Endothelial cell of umbilical vein (primary cell): ENCODE results near the gene QRICH2. TPM values are rescaled to one million over a fixed set of nuclear protein-coding genes. Genes with fewer than 3 reads are reported as not detected.

Experiments used
- BruUV-seq: library from RNA; stranded (reverse); fragments of 400-500 nt; replicated peaks from 2 replicates; lab custom pipeline; 2021; lab: Mats Ljungman, UMichigan
- CTCF ChIA-PET: fragments of 300-600, 350-600 bp; sonication (Branson Sonifier 250); formaldehyde crosslinking; loops from one replicate; lab custom pipeline; 2021; ENCODE audit warnings: antibody characterized with exemption, inconsistent platforms; lab: Charles Lee
- POLR2A ChIA-PET: fragments of 300-600, 350-600 bp; sonication (Branson Sonifier 250); formaldehyde crosslinking; loops from one replicate; lab custom pipeline; 2021; ENCODE audit warnings: antibody characterized with exemption, inconsistent platforms; lab: Charles Lee
- DNase-seq: peaks from one replicate; pipeline ENCODE4 v3.0.0-alpha.2; 2011; ENCODE audit warnings: low read depth, low spot score
- FAIRE-seq: peaks from 2 replicates; lab custom pipeline; 2011; peaks lifted over from hg19 to GRCh38; lab: Jason Lieb, UNC
- H2AFZ ChIP-seq: 2 replicates; pipeline ENCODE4 v1.6.0; 2012; ENCODE audit warnings: low read depth, low read length, control low read depth, inconsistent platforms
- H3K27ac ChIP-seq: 2 replicates; pipeline ENCODE4 v1.5.1; 2011; ENCODE audit warnings: low read depth, mild to moderate bottlenecking, control low read depth, low read length, moderate library complexity; ENCODE audit not compliant: insufficient read depth
- H3K27me3 ChIP-seq, 2 experiments: 2 replicates each; pipeline versions ENCODE4 v1.6.0 to v1.6.1; 2011; ENCODE audit warnings: low read length in 2 of 2, mixed read lengths in 1 of 2; ENCODE audit not compliant: control insufficient read depth in 2 of 2, insufficient read depth in 2 of 2
- H3K36me3 ChIP-seq, 2 experiments: 2 replicates in 1 of 2; 3 replicates in 1 of 2; pipeline ENCODE4 v1.5.1; 2011; ENCODE audit warnings: low read length in 2 of 2, mild to moderate bottlenecking in 1 of 2, moderate library complexity in 1 of 2; ENCODE audit not compliant: control insufficient read depth in 2 of 2, insufficient read depth in 2 of 2; ENCODE audit errors: extremely low read depth in 1 of 2
- H3K4me1 ChIP-seq: 3 replicates; pipeline ENCODE4 v1.5.1; 2011; ENCODE audit warnings: mild to moderate bottlenecking, low read length; ENCODE audit not compliant: control insufficient read depth, insufficient read depth; ENCODE audit errors: extremely low read depth
- H3K4me2 ChIP-seq: 2 replicates; pipeline ENCODE4 v1.6.1; 2011; ENCODE audit warnings: low read length, control low read depth, mixed read lengths; ENCODE audit not compliant: insufficient read depth
- H3K4me3 ChIP-seq, 3 experiments: fragments of 200-600 bp in 1 of 3; sonication (generic), shearing (Covaris generic) in 1 of 3; replicated peaks in 1 of 3; 2 replicates each; pipeline ENCODE4 v1.5.1; 2011 to 2016; ENCODE audit warnings: control low read depth in 3 of 3, low read length in 3 of 3, mild to moderate bottlenecking in 2 of 3, inconsistent platforms in 1 of 3, low read depth in 1 of 3, moderate library complexity in 1 of 3; ENCODE audit not compliant: insufficient read depth in 1 of 3
- H3K79me2 ChIP-seq: 2 replicates; pipeline ENCODE4 v1.6.0; 2012; ENCODE audit warnings: low read length, inconsistent platforms; ENCODE audit not compliant: control insufficient read depth, insufficient read depth
- H3K9ac ChIP-seq: replicated peaks from 2 replicates; pipeline ENCODE3; 2011; ENCODE audit warnings: low read length, control low read depth; ENCODE audit not compliant: insufficient read depth; ENCODE audit errors: extremely low read depth
- H3K9me1 ChIP-seq: replicated peaks from 3 replicates; pipeline ENCODE4 v1.6.0; 2011; ENCODE audit warnings: mild to moderate bottlenecking, low read length; ENCODE audit not compliant: control insufficient read depth, insufficient read depth; ENCODE audit errors: extremely low read depth
- H3K9me3 ChIP-seq: replicated peaks from 2 replicates; pipeline ENCODE4 v1.5.1; 2012; ENCODE audit warnings: low read length, inconsistent platforms; ENCODE audit not compliant: control insufficient read depth, insufficient read depth
- H4K20me1 ChIP-seq: replicated peaks from 2 replicates; pipeline ENCODE3; 2011; ENCODE audit warnings: mild to moderate bottlenecking, low read length; ENCODE audit not compliant: control insufficient read depth, insufficient read depth; ENCODE audit errors: extremely low read depth
- EZH2 ChIP-seq: IDR thresholded peaks from 2 replicates; pipeline ENCODE4 v1.6.1; 2012; ENCODE audit warnings: borderline replicate concordance, low read depth, mild to moderate bottlenecking, moderate library complexity, low read length, inconsistent platforms; ENCODE audit not compliant: severe bottlenecking
- FOS ChIP-seq: IDR thresholded peaks from 2 replicates; pipeline ENCODE4 v1.6.1; 2011; ENCODE audit warnings: mild to moderate bottlenecking, low read length, moderate library complexity, borderline replicate concordance; ENCODE audit not compliant: insufficient read depth
- GATA2 ChIP-seq: IDR thresholded peaks from 2 replicates; pipeline ENCODE4 v1.7.0; 2011; ENCODE audit warnings: low read depth, mild to moderate bottlenecking, moderate library complexity, mixed read lengths, low read length; ENCODE audit not compliant: insufficient read length, insufficient read depth
- JUN ChIP-seq: IDR thresholded peaks from 2 replicates; pipeline ENCODE4 v1.6.1; 2011; ENCODE audit warnings: borderline replicate concordance, low read depth; ENCODE audit not compliant: insufficient read length, insufficient read depth
- MYC ChIP-seq: IDR thresholded peaks from one replicate; pipeline ENCODE4 v1.6.1; 2011; ENCODE audit warnings: mild to moderate bottlenecking, low read depth, low read length
- POLR2A ChIP-seq: IDR thresholded peaks from 2 replicates; pipeline ENCODE4 v1.6.1; 2012; ENCODE audit warnings: low read depth, mild to moderate bottlenecking, control low read depth, low read length
- POLR2AphosphoS5 ChIP-seq: IDR thresholded peaks from 2 replicates; pipeline ENCODE4 v1.6.1; 2012; ENCODE audit warnings: low read depth, mild to moderate bottlenecking, control low read depth, low read length, moderate library complexity; ENCODE audit not compliant: insufficient read depth
- dilution Hi-C: fragments of 300-500 bp; cut with MboI; formaldehyde crosslinking; loops from one replicate; pipeline ENCODE4 v1.15.0; 2019; ENCODE audit warnings: low sequenced_read_pairs; ENCODE audit not compliant: extremely low pct_ligation_motif_present
- intact Hi-C: fragments of 100-400 bp; cut with micrococcal nuclease; formaldehyde crosslinking; loops from one replicate; pipeline ENCODE4 v1.10.0; 2022
- polyA plus RNA-seq, 4 experiments: library from polyadenylated mRNA; depleted of rRNA in 3 of 4; stranded (reverse) in 3 of 4; unstranded in 1 of 4; fragments of >200 nt; gene quantifications; 2 replicates each; pipeline versions ENCODE4 v1.2.1 to v1.2.3, GENCODE V29; 2011 to 2012; ENCODE audit warnings: missing spikeins in 1 of 4
- total RNA-seq: library from RNA; stranded (reverse); gene quantifications from 2 replicates; pipeline ENCODE4 v1.2.3, GENCODE V29; 2021
- TF ChIP-seq, protein P1 (sequence below): IDR thresholded peaks from 2 replicates; pipeline ENCODE4 v1.6.1; 2011; ENCODE audit not compliant: insufficient read depth, insufficient read length
- TF ChIP-seq, protein P2 (sequence below), 2 donors: IDR thresholded peaks; 1 replicate in 1 of 2; 2 replicates in 1 of 2; pipeline ENCODE4 v1.5.1; 2011; ENCODE audit warnings: low read length in 2 of 2, mild to moderate bottlenecking in 2 of 2, moderate library complexity in 2 of 2, control low read depth in 1 of 2, inconsistent platforms in 1 of 2, low read depth in 1 of 2; ENCODE audit not compliant: insufficient read depth in 1 of 2; ENCODE audit errors: extremely low read depth in 1 of 2

Gene QRICH2
- total and polyA plus RNA-seq, 2 donors (not counting 3 experiments of a cell fraction or from before 2014, with no cell fraction given) = 6.7 to 9.6 TPM

- CTCF ChIA-PET = no interaction called here
- no peak overlapping the region for H3K4me3 ChIP-seq
- H3K27me3 ChIP-seq = no peaks in the 10 kb centered on the region
- no peak overlapping the region for H3K9ac ChIP-seq
- no peak for TF ChIP-seq FOS
- TF ChIP-seq, protein P1, sequence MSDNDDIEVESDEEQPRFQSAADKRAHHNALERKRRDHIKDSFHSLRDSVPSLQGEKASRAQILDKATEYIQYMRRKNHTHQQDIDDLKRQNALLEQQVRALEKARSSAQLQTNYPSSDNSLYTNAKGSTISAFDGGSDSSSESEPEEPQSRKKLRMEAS = no peak
- TF ChIP-seq GATA2 = no peak
- TF ChIP-seq, protein P2, sequence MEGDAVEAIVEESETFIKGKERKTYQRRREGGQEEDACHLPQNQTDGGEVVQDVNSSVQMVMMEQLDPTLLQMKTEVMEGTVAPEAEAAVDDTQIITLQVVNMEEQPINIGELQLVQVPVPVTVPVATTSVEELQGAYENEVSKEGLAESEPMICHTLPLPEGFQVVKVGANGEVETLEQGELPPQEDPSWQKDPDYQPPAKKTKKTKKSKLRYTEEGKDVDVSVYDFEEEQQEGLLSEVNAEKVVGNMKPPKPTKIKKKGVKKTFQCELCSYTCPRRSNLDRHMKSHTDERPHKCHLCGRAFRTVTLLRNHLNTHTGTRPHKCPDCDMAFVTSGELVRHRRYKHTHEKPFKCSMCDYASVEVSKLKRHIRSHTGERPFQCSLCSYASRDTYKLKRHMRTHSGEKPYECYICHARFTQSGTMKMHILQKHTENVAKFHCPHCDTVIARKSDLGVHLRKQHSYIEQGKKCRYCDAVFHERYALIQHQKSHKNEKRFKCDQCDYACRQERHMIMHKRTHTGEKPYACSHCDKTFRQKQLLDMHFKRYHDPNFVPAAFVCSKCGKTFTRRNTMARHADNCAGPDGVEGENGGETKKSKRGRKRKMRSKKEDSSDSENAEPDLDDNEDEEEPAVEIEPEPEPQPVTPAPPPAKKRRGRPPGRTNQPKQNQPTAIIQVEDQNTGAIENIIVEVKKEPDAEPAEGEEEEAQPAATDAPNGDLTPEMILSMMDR (IDR thresholded peaks at IDR 0.05; ENCODE audit: extremely low read depth in 1 of 2, insufficient read depth in 1 of 2, low read depth in 1 of 2, low read length in 2 of 2) = no peak
- no peak for TF ChIP-seq EZH2
- no peak for TF ChIP-seq POLR2A
- no peak for TF ChIP-seq JUN
- no peak for TF ChIP-seq MYC
- TF ChIP-seq POLR2AphosphoS5 = no peak
- no peak overlapping the region for H2AFZ ChIP-seq
- H3K36me3 ChIP-seq = peaks cover 0 to 9% of the 10 kb centered on the region in 2 experiments
- no peaks in the 10 kb centered on the region for H3K9me3 ChIP-seq
- no TSS peak for BruUV-seq
- no peak overlapping the region for H3K27ac ChIP-seq
- dilution Hi-C loops = no loop called here
- no peak overlapping the region for H3K4me2 ChIP-seq
- peaks cover 2% of the 10 kb centered on the region for H4K20me1 ChIP-seq
- POLR2A ChIA-PET = no interaction called here
- H3K9me1 ChIP-seq = no peaks in the 10 kb centered on the region
- DNase-seq (no peak), FAIRE-seq (no peak)
- peaks cover 2% of the 10 kb centered on the region for H3K79me2 ChIP-seq
- peaks cover 29% of the 10 kb centered on the region for H3K4me1 ChIP-seq
- intact Hi-C loops = loop anchor here (10.0 kb wide), 1 partner anchor 186 kb away; the partner anchor contains the start of gene RHBDF2
These were observed 10.5 kb upstream of the QRICH2 start for GRCh38 chr17:76318586-76318985.
